Activated CD8-positive, alpha-beta T cell treated with anti-CD3 and anti-CD28 coated beads for 36 hours (primary cell): ENCODE measurements around the gene GNB1L. TPM values are rescaled to one million over a fixed set of nuclear protein-coding genes. Genes with fewer than 3 reads are reported as not detected.

ENCODE experiments used
- ATAC-seq: fragments of 200-7000 bp; cut with Tn5 transposase; one replicate; pipeline ENCODE4 v1.10.0; 2021; ENCODE audit warnings: mild to moderate bottlenecking, moderate library complexity
- CTCF ChIA-PET: fragments of 350-600 bp; sonication (Branson Sonifier 250); formaldehyde crosslinking; loops from one replicate; lab custom pipeline; 2021; ENCODE audit warnings: antibody characterized with exemption; lab: Charles Lee
- POLR2A ChIA-PET: fragments of 350-600 bp; sonication (Branson Sonifier 250); formaldehyde crosslinking; loops from one replicate; lab custom pipeline; 2021; ENCODE audit warnings: antibody characterized with exemption; lab: Charles Lee
- DNase-seq: peaks from one replicate; pipeline ENCODE4 v3.0.0-alpha.2; 2020
- H3K27ac Mint-ChIP-seq: one replicate; pipeline ENCODE4 v1.8.0; 2021; ENCODE audit warnings: mild to moderate bottlenecking, mixed read lengths
- H3K27me3 Mint-ChIP-seq: one replicate; pipeline ENCODE4 v1.8.0; 2021; ENCODE audit warnings: mixed read lengths
- H3K36me3 Mint-ChIP-seq: one replicate; pipeline ENCODE4 v1.8.0; 2021; ENCODE audit warnings: low read depth, mixed read lengths
- H3K4me1 Mint-ChIP-seq: one replicate; pipeline ENCODE4 v1.8.0; 2021; ENCODE audit warnings: low read depth, mixed read lengths
- H3K4me3 Mint-ChIP-seq: one replicate; pipeline ENCODE4 v1.8.0; 2021; ENCODE audit warnings: mild to moderate bottlenecking, moderate library complexity, mixed read lengths
- H3K9me3 Mint-ChIP-seq: one replicate; pipeline ENCODE4 v1.8.0; 2021; ENCODE audit warnings: mixed read lengths
- intact Hi-C: fragments of 100-400 bp; cut with micrococcal nuclease; formaldehyde crosslinking; loops from one replicate; pipeline ENCODE4 v1.10.0; 2022
- total RNA-seq, 2 experiments: library from RNA; stranded (reverse); gene quantifications; one replicate each; pipeline ENCODE4 v1.2.3, GENCODE V29; 2021
- TF ChIP-seq, protein P1 (sequence below): fragments of 200-600 bp; IDR thresholded peaks from one replicate; pipeline ENCODE4 v1.8.0; 2022; ENCODE audit warnings: antibody characterized with exemption, mild to moderate bottlenecking

The GNB1L gene
- total RNA-seq, 2 experiments from 2014 or later, result 16.2 to 17.4 TPM

- Mint-ChIP-seq H3K36me3 (peaks cover 1% of the 10 kb centered on the region), H3K9me3 (no peaks in the 10 kb centered on the region), H3K27ac (no peak overlapping the region), H3K27me3 (no peaks in the 10 kb centered on the region), H3K4me3 (no peak overlapping the region), H3K4me1 (peaks cover 14% of the 10 kb centered on the region)
- peak; percentile 0 for DNase-seq
- ChIA-PET POLR2A (interaction anchor here (1.3 kb wide), 1 partner anchor 16 kb away, joined by 4 read pairs; the partner anchor contains the start of genes GNB1L and RTL10), CTCF (no interaction called here)
- intact Hi-C loops, result no loop called here
- no peak for ATAC-seq
- TF ChIP-seq, protein P1, sequence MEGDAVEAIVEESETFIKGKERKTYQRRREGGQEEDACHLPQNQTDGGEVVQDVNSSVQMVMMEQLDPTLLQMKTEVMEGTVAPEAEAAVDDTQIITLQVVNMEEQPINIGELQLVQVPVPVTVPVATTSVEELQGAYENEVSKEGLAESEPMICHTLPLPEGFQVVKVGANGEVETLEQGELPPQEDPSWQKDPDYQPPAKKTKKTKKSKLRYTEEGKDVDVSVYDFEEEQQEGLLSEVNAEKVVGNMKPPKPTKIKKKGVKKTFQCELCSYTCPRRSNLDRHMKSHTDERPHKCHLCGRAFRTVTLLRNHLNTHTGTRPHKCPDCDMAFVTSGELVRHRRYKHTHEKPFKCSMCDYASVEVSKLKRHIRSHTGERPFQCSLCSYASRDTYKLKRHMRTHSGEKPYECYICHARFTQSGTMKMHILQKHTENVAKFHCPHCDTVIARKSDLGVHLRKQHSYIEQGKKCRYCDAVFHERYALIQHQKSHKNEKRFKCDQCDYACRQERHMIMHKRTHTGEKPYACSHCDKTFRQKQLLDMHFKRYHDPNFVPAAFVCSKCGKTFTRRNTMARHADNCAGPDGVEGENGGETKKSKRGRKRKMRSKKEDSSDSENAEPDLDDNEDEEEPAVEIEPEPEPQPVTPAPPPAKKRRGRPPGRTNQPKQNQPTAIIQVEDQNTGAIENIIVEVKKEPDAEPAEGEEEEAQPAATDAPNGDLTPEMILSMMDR, result no peak
These were observed 16.6 kb upstream of the GNB1L start for GRCh38 chr22:19871023-19871844.

- CTCF ChIA-PET, result no interaction called here
- DNase-seq (peak; percentile 1), ATAC-seq (no peak)
- Mint-ChIP-seq H3K27me3 (no peaks in the 10 kb centered on the region), H3K9me3 (no peaks in the 10 kb centered on the region), H3K27ac (no peak overlapping the region), H3K36me3 (peaks cover 1% of the 10 kb centered on the region), H3K4me3 (no peak overlapping the region), H3K4me1 (peaks cover 14% of the 10 kb centered on the region)
- POLR2A ChIA-PET, result interaction anchor here (1.3 kb wide), 1 partner anchor 15 kb away, joined by 4 read pairs; the partner anchor contains the start of genes GNB1L and RTL10
- TF ChIP-seq, protein P1, result no peak
- intact Hi-C loops, result no loop called here
These were observed 15.7 kb upstream of the GNB1L start for GRCh38 chr22:19870153-19871022.

GRCh38 chr22:19869497-19870152, 15.0 kb upstream of the GNB1L start:
- intact Hi-C loops, result no loop called here
- ATAC-seq, result no peak
- H3K4me1 Mint-ChIP-seq, result peaks cover 11% of the 10 kb centered on the region
- ChIA-PET POLR2A (interaction anchor here (0.8 kb wide), 1 partner anchor 37 kb away, joined by 3 read pairs; no protein-coding TSS in a partner anchor), CTCF (interaction anchor here (1.3 kb wide), 1 partner anchor 41 kb away, joined by 4 read pairs; no protein-coding TSS in a partner anchor)
- H3K9me3 Mint-ChIP-seq, result no peaks in the 10 kb centered on the region
- no peak overlapping the region for H3K4me3 Mint-ChIP-seq
- H3K27me3 Mint-ChIP-seq, result no peaks in the 10 kb centered on the region
- peaks cover 1% of the 10 kb centered on the region for H3K36me3 Mint-ChIP-seq
- TF ChIP-seq, protein P1, result no peak
- peak; percentile 0 for DNase-seq
- no peak overlapping the region for H3K27ac Mint-ChIP-seq

DNA sequence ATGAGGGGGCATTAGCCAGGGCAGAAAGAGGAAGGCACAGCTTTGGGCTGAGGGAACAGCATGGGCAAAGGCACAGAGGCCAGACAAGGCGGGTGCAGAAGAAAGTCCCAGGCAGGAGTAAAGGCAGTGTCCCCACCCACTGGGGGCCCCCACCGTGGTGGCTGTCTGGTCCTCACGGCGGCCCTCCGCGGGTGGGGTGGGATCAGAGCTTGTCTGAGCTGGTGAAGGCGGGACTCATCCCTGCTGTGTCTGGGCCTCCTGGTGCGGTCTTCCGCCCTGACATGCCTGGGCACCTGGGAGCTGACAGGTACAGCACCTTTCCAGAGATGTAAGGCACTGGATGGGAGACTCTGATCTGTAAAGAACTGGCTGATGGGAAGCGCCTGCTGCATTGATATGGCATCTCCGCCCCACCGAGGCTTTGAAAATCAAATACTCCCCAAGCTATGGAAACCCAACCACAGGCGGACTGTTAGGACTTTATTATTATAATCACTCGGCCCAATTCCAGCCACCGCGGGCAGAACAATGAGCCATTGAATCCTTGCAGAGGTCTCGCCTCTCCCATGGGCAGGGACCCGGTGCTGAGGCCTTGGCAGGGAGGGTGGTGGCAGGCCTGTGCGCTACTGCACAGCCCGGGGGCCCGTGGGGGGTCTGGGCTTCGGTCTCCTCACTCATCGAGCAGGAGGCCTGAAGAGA, 14.2 kb upstream of the GNB1L start:
- ChIA-PET POLR2A (interaction anchor here (0.8 kb wide), 1 partner anchor 37 kb away, joined by 3 read pairs; no protein-coding TSS in a partner anchor), CTCF (interaction anchor here (1.3 to 1.4 kb wide), 2 partner anchors 22 to 41 kb away, joined by 3 to 4 read pairs; no protein-coding TSS in a partner anchor)
- no peak overlapping the region for H3K4me3 Mint-ChIP-seq
- H3K4me1 Mint-ChIP-seq, result peaks cover 4% of the 10 kb centered on the region
- H3K9me3 Mint-ChIP-seq, result no peaks in the 10 kb centered on the region
- no peak for DNase-seq
- no peak overlapping the region for H3K27ac Mint-ChIP-seq
- H3K27me3 Mint-ChIP-seq, result no peaks in the 10 kb centered on the region
- peaks cover 1% of the 10 kb centered on the region for H3K36me3 Mint-ChIP-seq
- intact Hi-C loops, result no loop called here
- ATAC-seq, result no peak
- TF ChIP-seq, protein P1, result no peak
